ENCODE measurements around the gene DYNC2LI1. TPM values are rescaled to one million over a fixed set of nuclear protein-coding genes. Genes with fewer than 3 reads are reported as not detected.

DYNC2LI1 gene
- total RNA-seq, 1 donor from 2014 or later, result 10.7 TPM

GRCh38 chr2:43810452-43810851 is 36.6 kb downstream of the DYNC2LI1 start:
- TF ChIP-seq, protein P1, sequence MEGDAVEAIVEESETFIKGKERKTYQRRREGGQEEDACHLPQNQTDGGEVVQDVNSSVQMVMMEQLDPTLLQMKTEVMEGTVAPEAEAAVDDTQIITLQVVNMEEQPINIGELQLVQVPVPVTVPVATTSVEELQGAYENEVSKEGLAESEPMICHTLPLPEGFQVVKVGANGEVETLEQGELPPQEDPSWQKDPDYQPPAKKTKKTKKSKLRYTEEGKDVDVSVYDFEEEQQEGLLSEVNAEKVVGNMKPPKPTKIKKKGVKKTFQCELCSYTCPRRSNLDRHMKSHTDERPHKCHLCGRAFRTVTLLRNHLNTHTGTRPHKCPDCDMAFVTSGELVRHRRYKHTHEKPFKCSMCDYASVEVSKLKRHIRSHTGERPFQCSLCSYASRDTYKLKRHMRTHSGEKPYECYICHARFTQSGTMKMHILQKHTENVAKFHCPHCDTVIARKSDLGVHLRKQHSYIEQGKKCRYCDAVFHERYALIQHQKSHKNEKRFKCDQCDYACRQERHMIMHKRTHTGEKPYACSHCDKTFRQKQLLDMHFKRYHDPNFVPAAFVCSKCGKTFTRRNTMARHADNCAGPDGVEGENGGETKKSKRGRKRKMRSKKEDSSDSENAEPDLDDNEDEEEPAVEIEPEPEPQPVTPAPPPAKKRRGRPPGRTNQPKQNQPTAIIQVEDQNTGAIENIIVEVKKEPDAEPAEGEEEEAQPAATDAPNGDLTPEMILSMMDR (IDR thresholded peaks at IDR 0.05; ENCODE audit: unreplicated experiment), result no peak
- no peaks in the 10 kb centered on the region for H3K27me3 Mint-ChIP-seq (ENCODE audit: unreplicated experiment)
- H3K36me3 Mint-ChIP-seq (ENCODE audit: low read depth, unreplicated experiment), result peaks cover 2% of the 10 kb centered on the region
- no peaks in the 10 kb centered on the region for H3K4me1 Mint-ChIP-seq (ENCODE audit: unreplicated experiment)
- H3K9me3 Mint-ChIP-seq (ENCODE audit: unreplicated experiment), result no peaks in the 10 kb centered on the region
- DNase-seq (ENCODE audit: low spot score), result no peak
- no peak overlapping the region for H3K4me3 Mint-ChIP-seq (ENCODE audit: unreplicated experiment)
- no peak overlapping the region for H3K27ac Mint-ChIP-seq (ENCODE audit: unreplicated experiment)

DNA sequence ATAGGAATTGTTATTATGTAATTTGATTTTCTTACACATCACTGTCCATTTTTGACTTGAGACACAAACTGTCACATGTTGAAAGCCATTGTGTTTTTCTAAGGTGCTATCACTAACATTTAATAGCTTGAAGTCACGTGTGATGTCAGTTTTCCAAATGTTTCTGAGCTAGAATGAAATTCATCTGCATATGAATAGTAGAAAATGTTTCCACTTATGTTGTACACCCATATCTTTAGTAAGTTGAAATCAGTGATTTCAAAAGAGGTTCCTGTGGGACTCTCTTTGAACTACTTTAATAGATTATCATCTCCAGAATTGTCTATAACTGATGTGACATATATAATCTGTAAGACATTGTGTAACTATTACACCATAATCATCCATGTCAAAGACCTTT is 37.0 kb downstream of the DYNC2LI1 start:
- TF ChIP-seq, protein P1 (IDR thresholded peaks at IDR 0.05; ENCODE audit: unreplicated experiment), result no peak
- H3K36me3 Mint-ChIP-seq (ENCODE audit: low read depth, unreplicated experiment), result peaks cover 3% of the 10 kb centered on the region
- H3K4me3 Mint-ChIP-seq (ENCODE audit: unreplicated experiment), result no peak overlapping the region
- no peak overlapping the region for H3K27ac Mint-ChIP-seq (ENCODE audit: unreplicated experiment)
- no peaks in the 10 kb centered on the region for H3K9me3 Mint-ChIP-seq (ENCODE audit: unreplicated experiment)
- H3K27me3 Mint-ChIP-seq (ENCODE audit: unreplicated experiment), result no peaks in the 10 kb centered on the region
- DNase-seq (ENCODE audit: low spot score), result no peak
- no peaks in the 10 kb centered on the region for H3K4me1 Mint-ChIP-seq (ENCODE audit: unreplicated experiment)

DNA sequence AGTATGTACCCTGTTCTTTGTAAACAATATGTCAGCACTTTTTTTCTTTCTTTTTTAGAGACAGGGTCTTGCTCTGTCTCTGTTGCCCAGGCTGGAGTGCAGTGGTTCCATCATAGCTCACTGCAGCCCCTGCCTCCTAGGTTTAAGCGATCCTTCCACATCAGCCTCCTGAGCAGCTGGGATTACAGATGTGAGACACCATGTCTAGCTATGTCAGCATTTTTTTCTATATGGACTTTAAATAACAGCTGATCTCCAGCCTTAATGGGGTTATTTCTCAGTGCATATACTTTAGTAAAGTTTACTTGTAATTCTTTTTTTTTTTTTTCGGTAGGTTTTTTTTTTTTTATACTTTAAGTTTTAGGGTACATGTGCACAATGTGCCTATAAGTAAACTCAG is 38.2 kb downstream of the DYNC2LI1 start:
- H3K4me1 Mint-ChIP-seq (ENCODE audit: unreplicated experiment), result no peaks in the 10 kb centered on the region

DNA sequence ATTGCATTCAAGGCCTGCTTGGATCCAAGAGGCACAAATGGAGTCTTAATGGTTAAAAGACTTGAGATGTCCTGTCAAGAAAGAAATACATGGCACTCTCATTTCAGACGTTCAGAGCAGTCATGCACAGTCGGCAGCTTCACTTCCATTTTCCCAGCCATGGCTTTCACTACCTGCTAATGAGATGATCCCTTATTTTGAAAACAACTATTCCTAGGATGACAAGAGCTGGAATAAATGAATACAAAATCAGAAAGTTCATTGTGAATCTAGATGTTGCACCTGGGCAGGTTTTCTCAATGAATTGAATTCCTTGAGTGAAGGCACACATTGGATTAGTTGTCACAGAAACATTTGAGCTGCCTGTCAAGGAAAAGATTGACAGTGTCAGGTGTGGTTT is 39.1 kb downstream of the DYNC2LI1 start:
- H3K4me3 Mint-ChIP-seq (ENCODE audit: unreplicated experiment), result no peak overlapping the region

More for the DNA sequence above, 38.2 kb downstream of the DYNC2LI1 start:
- no peak for DNase-seq (ENCODE audit: low spot score)
- Mint-ChIP-seq H3K4me3 (ENCODE audit: unreplicated experiment) (no peak overlapping the region), H3K27me3 (ENCODE audit: unreplicated experiment) (no peaks in the 10 kb centered on the region), H3K27ac (ENCODE audit: unreplicated experiment) (no peak overlapping the region), H3K36me3 (ENCODE audit: low read depth, unreplicated experiment) (peaks cover 3% of the 10 kb centered on the region), H3K9me3 (ENCODE audit: unreplicated experiment) (no peaks in the 10 kb centered on the region)
- TF ChIP-seq, protein P1 (IDR thresholded peaks at IDR 0.05; ENCODE audit: unreplicated experiment), result no peak

GRCh38 chr2:43814711-43815110 is 40.9 kb downstream of the DYNC2LI1 start:
- TF ChIP-seq, protein P1 (IDR thresholded peaks at IDR 0.05; ENCODE audit: unreplicated experiment), result no peak
- H3K36me3 Mint-ChIP-seq (ENCODE audit: low read depth, unreplicated experiment), result peaks cover 3% of the 10 kb centered on the region
- H3K4me3 Mint-ChIP-seq (ENCODE audit: unreplicated experiment), result no peak overlapping the region
- H3K27me3 Mint-ChIP-seq (ENCODE audit: unreplicated experiment), result no peaks in the 10 kb centered on the region
- no peaks in the 10 kb centered on the region for H3K4me1 Mint-ChIP-seq (ENCODE audit: unreplicated experiment)
- DNase-seq (ENCODE audit: low spot score), result no peak
- H3K9me3 Mint-ChIP-seq (ENCODE audit: unreplicated experiment), result no peaks in the 10 kb centered on the region
- H3K27ac Mint-ChIP-seq (ENCODE audit: unreplicated experiment), result no peak overlapping the region

More for the DNA sequence above, 39.1 kb downstream of the DYNC2LI1 start:
- Mint-ChIP-seq H3K4me1 (ENCODE audit: unreplicated experiment) (no peaks in the 10 kb centered on the region), H3K9me3 (ENCODE audit: unreplicated experiment) (no peaks in the 10 kb centered on the region), H3K27ac (ENCODE audit: unreplicated experiment) (no peak overlapping the region), H3K36me3 (ENCODE audit: low read depth, unreplicated experiment) (peaks cover 3% of the 10 kb centered on the region), H3K27me3 (ENCODE audit: unreplicated experiment) (no peaks in the 10 kb centered on the region)
- TF ChIP-seq, protein P1 (IDR thresholded peaks at IDR 0.05; ENCODE audit: unreplicated experiment), result no peak
- DNase-seq (ENCODE audit: low spot score), result no peak

Data from endothelial cell (in vitro differentiated cells).